HK-2 (cell line): ENCODE data around the gene ACAA2.
"Not testable (repeated sequence)": the region's sequence is repeated elsewhere in the genome, so short reads cannot be mapped to it uniquely, and the experiment has no call there.

Experiments used
- DNase-seq: peaks from one replicate; pipeline ENCODE4 v3.0.0-alpha.2; 2018; ENCODE audit not compliant: unreplicated experiment

ACAA2 gene

DNA sequence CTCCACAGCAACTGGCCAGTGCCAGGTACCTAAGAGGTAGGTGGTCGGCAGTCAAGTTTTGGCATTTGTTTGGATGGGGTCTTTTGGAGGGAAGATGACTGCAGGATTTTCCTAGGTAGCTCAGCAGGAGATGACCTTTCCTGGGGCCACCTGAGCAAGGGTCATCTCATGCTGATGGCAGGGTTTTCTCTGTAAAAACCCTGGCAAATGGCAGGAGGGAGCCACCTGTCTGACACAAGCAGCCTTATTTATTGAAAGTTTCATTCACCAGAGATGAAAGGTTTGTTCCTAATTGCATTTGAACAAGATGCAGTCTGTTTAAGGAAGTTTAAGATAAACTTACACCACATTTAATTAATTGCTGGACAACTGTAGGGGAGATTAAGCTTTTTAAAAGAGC is 31.6 kb upstream of the ACAA2 start:
- DNase-seq = no peak

DNA sequence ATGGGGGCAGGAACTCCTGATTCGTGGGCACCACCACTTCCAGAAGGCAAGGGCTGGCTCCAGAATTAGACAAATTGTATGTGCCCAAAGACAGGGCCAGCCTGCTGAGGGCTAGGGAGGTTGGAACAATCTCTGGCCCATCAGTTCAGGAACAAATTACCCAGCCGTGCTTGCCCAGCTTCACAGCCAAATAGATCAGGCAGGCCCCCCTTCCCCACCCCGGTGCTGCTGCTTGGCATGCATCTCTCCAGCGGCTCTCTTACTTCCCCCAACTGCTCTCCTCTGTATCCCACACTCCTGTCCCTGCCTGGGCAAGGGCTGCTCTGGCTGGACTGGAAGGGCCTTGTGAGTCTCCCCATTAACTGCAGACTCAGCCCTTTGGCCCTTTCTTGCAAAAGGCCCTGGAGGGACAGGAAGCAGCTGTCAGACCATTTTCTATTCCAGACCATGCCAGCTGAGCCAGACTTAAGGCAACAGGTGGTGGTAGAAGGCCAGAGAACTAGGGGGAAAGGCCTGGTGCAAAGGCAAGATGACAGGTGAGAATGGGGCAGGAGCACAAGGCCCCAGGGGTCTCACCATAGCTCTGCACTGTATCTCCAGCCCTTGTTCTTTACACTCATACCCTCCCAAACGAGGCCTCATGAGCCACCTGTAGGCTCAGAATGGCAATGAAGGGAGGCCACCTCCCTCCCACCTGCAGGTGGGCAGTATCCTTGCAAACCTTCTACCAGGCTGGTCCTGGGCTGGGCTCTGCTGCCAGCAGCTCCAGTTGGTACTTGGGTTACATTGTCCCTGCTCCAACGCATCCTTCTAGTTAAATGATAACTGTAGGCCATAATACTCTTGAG is 30.7 kb upstream of the ACAA2 start:
- no peak for DNase-seq

- no peak for DNase-seq
Observed at GRCh38 chr18:49843131-49843530, 29.8 kb upstream of the ACAA2 start.

DNA sequence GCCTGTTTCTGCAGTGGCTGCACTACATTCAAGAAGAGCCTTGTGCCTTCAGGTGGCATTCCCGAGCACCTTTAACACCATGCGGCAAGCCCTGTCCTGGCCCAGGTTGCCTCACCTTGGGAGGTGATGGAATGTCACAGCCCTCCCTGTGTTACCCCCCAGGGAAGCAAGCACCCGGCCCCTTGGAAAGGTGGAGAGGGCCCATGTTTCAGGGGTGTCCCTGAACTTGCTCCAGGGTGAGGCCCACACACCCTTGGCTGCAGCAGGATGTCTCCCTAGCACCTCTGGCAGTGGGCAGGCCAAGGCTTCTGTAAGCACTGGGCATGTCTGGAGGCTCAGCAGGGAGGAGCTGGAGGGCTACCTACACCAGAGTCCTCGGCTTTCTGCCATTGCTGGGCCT is 29.3 kb upstream of the ACAA2 start:
- no peak for DNase-seq

DNA sequence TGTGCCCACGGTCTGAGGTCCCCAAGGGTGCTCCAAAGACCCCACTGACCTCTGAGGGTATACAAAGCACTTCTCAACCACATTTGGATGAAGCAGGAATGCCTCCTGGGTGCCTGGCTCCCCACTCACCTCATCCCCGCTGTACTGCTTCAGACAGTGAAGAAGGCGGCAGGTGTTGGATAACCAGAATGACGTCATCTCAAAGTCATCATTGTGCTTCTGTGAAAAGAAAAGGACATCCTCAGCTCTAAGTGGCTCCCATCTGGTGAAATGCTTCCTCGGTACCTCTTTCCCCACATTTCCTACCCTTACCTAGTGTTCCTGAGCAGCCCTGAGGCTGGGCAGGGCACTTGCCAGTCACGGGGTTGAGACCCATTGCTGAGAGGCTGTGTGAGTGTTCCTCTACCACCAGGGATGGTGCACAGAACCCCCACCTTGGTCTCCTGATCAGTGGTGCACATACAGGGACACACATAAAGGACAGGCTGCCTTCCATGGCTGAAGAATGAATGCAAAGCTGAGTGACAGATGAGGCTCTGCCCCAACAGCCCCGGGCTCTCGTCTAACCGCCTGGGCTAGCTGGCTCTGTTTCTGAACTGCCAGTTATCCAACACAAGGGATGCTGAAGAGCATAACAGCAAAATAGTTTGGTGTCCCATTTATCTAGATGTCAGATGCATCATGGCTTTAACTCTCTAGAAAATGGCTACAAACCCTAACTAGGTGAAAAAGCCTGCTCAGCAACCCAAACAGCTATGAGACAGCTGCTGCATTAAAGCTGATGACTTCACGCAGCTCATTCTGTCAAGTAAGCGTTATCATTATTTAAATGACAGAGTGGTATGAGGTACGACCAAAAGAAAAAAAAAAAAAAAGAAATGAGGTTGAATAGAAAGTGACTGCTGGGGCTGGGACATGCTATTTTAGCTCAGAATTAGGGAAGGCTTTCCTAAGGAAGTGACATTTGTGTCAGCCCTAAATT is 28.2 kb upstream of the ACAA2 start:
- DNase-seq = no peak

- DNase-seq = peak; percentile 27
Observed at GRCh38 chr18:49839012-49839411, 25.7 kb upstream of the ACAA2 start.

DNA sequence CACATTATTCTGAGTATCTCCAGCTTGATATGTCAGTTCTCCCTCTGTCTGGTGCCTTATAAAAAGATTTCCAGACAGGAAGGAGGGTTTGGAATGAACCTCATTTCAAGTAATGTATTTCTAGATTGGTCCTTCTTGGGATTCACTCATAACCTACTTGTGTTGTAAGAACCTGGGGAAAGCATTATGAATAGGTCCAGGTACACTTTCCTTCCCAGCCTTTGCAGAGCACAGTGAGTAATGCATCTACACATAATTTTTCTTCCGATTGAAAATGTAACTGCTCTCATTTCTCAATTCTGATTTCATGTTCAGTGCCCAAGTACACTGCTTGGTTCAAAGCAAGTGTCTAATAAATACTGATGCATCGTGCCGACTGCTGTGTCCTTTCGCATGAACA is 25.0 kb upstream of the ACAA2 start:
- no peak for DNase-seq

GRCh38 chr18:49837889-49838288 is 24.6 kb upstream of the ACAA2 start:
- no peak for DNase-seq

DNA sequence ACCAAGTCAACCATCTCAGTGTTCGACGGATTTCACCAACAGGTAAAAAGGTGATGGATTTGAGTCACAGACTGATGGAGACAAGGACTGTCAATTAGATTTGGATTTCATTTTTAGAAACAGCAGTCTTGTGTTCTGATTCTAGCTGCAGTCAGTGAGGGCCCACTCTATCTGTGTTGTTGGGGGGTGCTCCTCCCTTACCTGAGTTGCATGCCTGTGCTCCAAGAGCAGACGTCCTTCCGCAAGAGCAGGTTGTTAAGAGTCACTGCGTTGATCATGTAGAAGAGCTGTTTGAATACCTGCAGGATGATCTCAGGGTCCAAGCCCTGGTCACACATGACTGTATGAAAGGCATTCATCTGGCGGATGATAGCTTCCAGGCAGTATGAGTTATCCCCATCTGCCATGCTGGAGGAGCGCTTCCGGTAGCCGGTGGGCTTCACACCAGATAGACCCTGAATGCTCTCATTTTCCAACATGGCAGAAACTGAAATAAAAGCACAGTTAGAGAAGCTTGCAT is 24.0 kb upstream of the ACAA2 start:
- DNase-seq = not testable (repeated sequence)

DNA sequence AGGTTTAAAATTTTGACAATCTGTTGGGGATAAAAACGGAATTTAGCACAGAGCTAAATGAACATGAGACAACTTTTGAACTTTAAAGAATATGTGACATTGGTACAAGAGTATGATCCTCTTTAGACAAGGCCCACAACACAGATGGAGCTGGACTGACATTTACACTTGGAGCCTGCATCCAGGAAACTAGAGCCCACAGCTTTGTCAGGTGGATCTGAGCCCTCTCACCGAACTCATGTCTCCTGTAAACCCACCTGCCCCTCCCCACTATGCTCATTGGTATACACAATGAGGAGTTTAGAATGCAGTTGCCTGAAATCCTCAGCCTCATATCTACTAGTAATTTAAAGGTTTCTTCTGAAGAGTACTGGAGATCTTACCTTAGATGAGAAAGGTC is 22.1 kb upstream of the ACAA2 start:
- no peak for DNase-seq

DNA sequence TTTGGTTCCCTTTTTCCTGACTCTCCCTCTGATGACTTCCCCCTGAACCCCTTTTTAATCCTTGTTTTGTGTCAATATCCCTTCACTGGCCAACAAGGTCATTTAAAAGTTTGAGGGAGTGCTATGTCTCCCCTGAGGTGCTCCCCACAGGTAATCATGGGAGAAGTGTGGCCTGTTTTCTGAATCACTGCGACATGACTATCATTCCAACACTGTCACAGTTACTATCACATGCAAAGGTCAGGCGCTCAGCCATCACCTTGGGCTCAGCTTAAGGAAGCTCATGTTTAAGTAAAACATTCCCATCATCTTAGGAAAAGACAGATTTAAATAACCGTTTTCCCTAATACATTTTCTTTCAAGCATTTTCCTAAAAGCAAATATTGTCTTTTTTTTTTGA is 20.9 kb upstream of the ACAA2 start:
- no peak for DNase-seq

DNA sequence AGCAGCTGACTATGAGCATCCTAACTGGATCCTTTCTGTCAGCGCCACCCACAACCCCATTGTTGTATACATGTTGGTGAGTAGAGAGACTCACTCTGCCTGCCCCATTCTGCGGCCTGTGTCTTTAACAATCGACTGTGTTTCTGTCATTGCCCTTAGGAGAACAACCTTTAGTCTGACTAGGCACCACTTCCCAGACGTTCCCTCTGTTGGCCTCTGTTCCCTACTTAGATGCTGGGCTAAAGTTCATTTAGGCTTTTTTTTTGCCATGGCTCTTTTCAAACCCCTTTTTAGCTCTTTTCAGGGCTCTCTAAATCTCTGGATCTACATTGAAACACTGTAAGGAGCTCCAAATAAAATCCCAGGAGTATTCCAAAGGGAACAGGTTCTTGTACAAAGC is 20.5 kb upstream of the ACAA2 start:
- no peak for DNase-seq

GRCh38 chr18:49832221-49832647 is 18.9 kb upstream of the ACAA2 start:
- DNase-seq = no peak

DNA sequence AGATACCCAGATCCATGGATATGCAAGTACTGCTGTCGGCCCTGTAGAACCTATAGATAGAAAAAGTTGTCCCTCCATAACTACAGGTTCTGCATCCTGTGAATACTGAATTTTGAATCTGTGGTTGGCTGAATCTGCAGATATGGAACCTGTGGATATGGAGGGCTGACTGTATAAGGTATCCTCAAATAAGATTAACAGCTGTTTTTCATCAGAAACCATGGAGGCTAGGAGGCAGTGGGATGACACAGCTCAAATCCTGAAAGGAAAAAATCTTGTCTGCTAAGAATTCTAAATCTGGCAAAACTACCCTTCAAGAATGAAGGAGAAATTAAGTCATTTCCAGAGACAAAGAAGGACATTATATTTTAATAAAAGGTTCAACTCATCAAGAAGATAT is 14.7 kb upstream of the ACAA2 start:
- DNase-seq = no peak

DNA sequence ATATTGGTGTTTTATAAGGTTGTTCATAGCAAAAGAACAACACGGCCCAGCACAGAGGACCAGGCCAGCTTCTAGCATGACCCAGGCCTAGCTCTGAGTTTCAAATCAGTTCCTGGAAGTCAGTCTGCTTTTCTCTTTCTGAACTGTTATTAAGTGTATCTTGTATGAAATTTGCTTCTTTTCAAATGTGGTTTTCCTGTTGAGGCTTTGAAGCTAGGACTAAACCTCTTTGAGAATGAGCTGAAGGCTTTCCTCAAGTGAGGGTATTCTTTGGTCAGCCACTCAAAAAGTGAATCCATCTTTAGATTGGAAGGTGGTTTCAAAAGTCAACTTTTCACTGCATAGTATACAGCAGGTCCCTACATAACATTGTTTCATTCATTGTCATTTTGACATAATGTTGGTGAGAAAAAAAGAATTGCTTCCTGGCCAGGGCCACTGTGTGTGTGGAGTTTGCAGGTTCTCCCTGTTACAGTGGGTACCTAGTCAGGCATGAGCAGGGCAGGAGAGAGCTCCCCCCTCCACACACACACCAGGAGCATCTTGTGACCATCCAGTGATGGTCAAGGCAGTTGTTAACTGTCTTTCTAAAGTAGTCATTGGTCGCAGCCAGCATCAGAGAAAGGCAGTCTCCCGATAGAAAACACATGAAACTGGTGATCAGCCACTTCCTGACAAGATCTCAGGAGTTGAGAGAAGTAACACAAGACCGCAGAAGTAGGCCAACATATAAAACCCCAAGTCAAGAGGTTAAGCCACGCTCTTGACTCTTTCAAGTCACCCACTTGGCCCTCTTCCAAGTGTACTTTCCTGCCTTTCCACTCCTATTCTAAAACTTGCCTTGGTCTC is 6.7 kb upstream of the ACAA2 start:
- DNase-seq = no peak

- DNase-seq = no peak
Observed at GRCh38 chr18:49819071-49819662, 5.8 kb upstream of the ACAA2 start.

GRCh38 chr18:49817947-49818346 is 4.6 kb upstream of the ACAA2 start:
- no peak for DNase-seq

- DNase-seq = no peak
Observed at GRCh38 chr18:49815927-49816326, 2.6 kb upstream of the ACAA2 start.

GRCh38 chr18:49814147-49814499 is 790 bp upstream of the ACAA2 start:
- no peak for DNase-seq

GRCh38 chr18:49813069-49813318 is 339 bp downstream of the ACAA2 start:
- peak; percentile 28 for DNase-seq

- DNase-seq = no peak
Observed at GRCh38 chr18:49812286-49813068, 856 bp downstream of the ACAA2 start.
